Activated CD4-positive, alpha-beta memory T cell treated with anti-CD3 and anti-CD28 coated beads for 36 hours (primary cell): ENCODE measurements around the gene CLDN22. TPM values are rescaled to one million over a fixed set of nuclear protein-coding genes. Genes with fewer than 3 reads are reported as not detected.

Source experiments
- CTCF ChIA-PET: fragments of 350-600 bp; sonication (Branson Sonifier 250); formaldehyde crosslinking; loops from one replicate; lab custom pipeline; 2021; ENCODE audit warnings: antibody characterized with exemption, inconsistent platforms; lab: Charles Lee
- POLR2A ChIA-PET: fragments of 350-600 bp; sonication (Branson Sonifier 250); formaldehyde crosslinking; loops from one replicate; lab custom pipeline; 2021; ENCODE audit warnings: antibody characterized with exemption; lab: Charles Lee
- DNase-seq: peaks from one replicate; pipeline ENCODE4 v3.0.0-alpha.2; 2020
- H3K27ac Mint-ChIP-seq: one replicate; pipeline ENCODE4 v1.8.0; 2021; ENCODE audit warnings: mixed read lengths
- H3K27me3 Mint-ChIP-seq: one replicate; pipeline ENCODE4 v1.8.0; 2021; ENCODE audit warnings: mixed read lengths
- H3K36me3 Mint-ChIP-seq: one replicate; pipeline ENCODE4 v1.8.0; 2021; ENCODE audit warnings: mixed read lengths
- H3K4me1 Mint-ChIP-seq: one replicate; pipeline ENCODE4 v1.8.0; 2021; ENCODE audit warnings: low read depth, mixed read lengths
- H3K4me3 Mint-ChIP-seq: one replicate; pipeline ENCODE4 v1.8.0; 2021; ENCODE audit warnings: mild to moderate bottlenecking, mixed read lengths
- H3K9me3 Mint-ChIP-seq: one replicate; pipeline ENCODE4 v1.8.0; 2021; ENCODE audit warnings: mixed read lengths
- intact Hi-C: fragments of 100-400 bp; cut with micrococcal nuclease; formaldehyde crosslinking; loops from one replicate; pipeline ENCODE4 v1.15.1; 2023
- total RNA-seq, 2 experiments: library from RNA; stranded (reverse); gene quantifications; one replicate each; pipeline ENCODE4 v1.2.3, GENCODE V29; 2021

CLDN22 gene
- total RNA-seq, 2 experiments from 2014 or later, result not detected

- no peak overlapping the region for H3K4me3 Mint-ChIP-seq
- H3K27ac Mint-ChIP-seq, result no peak overlapping the region
- ChIA-PET POLR2A (no interaction called here), CTCF (interaction anchor here (0.6 kb wide), 1 partner anchor 748 kb away, joined by 3 read pairs; no protein-coding TSS in a partner anchor)
- no peaks in the 10 kb centered on the region for H3K4me1 Mint-ChIP-seq
- H3K27me3 Mint-ChIP-seq, result no peaks in the 10 kb centered on the region
- no peaks in the 10 kb centered on the region for H3K9me3 Mint-ChIP-seq
- intact Hi-C loops, result no loop called here
- no peak for DNase-seq
- H3K36me3 Mint-ChIP-seq, result peaks cover 4% of the 10 kb centered on the region
Measured at GRCh38 chr4:183286590-183287308, 33.3 kb downstream of the CLDN22 start.

- ChIA-PET CTCF (no interaction called here), POLR2A (no interaction called here)
- H3K4me3 Mint-ChIP-seq, result no peak overlapping the region
- no peak overlapping the region for H3K27ac Mint-ChIP-seq
- H3K27me3 Mint-ChIP-seq, result no peaks in the 10 kb centered on the region
- peaks cover 4% of the 10 kb centered on the region for H3K36me3 Mint-ChIP-seq
- intact Hi-C loops, result no loop called here
- DNase-seq, result no peak
- no peaks in the 10 kb centered on the region for H3K9me3 Mint-ChIP-seq
- H3K4me1 Mint-ChIP-seq, result no peaks in the 10 kb centered on the region
Measured at GRCh38 chr4:183285886-183286285, 34.2 kb downstream of the CLDN22 start.

- intact Hi-C loops, result no loop called here
- H3K36me3 Mint-ChIP-seq, result peaks cover 4% of the 10 kb centered on the region
- no peak overlapping the region for H3K4me3 Mint-ChIP-seq
- H3K27ac Mint-ChIP-seq, result no peak overlapping the region
- H3K4me1 Mint-ChIP-seq, result no peaks in the 10 kb centered on the region
- H3K27me3 Mint-ChIP-seq, result no peaks in the 10 kb centered on the region
- ChIA-PET CTCF (no interaction called here), POLR2A (no interaction called here)
- no peak for DNase-seq
- H3K9me3 Mint-ChIP-seq, result no peaks in the 10 kb centered on the region
Measured at GRCh38 chr4:183284965-183285364, 35.1 kb downstream of the CLDN22 start.

DNA sequence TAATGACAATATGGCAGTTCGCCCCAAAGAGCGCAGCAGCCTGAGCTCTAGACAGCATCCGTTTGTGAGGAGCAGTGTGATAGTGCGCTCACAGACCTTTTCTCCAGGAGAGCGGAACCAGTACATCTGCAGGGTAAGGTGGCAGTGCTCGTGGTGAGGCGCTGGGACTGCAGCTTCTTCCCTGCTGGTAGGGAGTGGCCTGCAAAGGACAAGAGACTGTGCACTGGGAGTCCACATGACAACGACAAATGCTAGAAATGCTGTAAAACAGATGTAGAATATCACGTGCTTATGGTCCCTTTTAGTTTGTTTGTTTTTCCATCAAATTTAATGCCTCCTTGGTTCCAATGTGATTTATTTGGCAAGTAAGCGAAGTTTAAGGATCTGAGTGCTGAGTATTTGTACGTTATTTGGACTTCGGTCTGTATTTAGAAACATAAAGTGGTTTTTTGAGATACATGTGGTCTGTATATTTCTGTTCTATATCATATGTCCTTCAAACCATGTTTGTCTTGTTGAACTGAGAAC is 35.8 kb downstream of the CLDN22 start:
- Mint-ChIP-seq H3K36me3 (peaks cover 4% of the 10 kb centered on the region), H3K4me1 (no peaks in the 10 kb centered on the region), H3K27ac (no peak overlapping the region), H3K9me3 (no peaks in the 10 kb centered on the region), H3K27me3 (no peaks in the 10 kb centered on the region), H3K4me3 (no peak overlapping the region)
- intact Hi-C loops, result no loop called here
- POLR2A ChIA-PET, result no interaction called here
- DNase-seq, result no peak
- CTCF ChIA-PET, result no interaction called here

DNA sequence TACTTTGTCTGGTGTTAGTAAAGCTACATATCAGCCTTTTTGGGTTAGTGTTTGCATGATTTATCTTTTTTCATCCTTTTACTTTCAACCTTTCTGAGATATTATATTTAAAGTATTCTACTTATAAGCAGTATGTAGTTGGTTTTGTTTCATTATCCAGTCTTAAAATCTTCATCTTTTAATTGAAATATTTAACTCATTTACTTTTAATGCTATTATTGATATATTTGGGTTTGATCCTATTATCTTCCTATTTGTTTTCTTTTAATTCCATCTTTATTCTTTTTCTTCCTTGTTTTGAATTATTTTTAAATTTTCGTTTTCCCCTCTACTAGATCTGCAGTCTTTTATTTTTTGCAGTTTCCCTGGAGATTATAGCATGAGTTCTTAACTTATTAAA is 44.0 kb downstream of the CLDN22 start:
- Mint-ChIP-seq H3K36me3 (peaks cover 20% of the 10 kb centered on the region), H3K4me1 (no peaks in the 10 kb centered on the region), H3K27me3 (no peaks in the 10 kb centered on the region), H3K27ac (no peak overlapping the region), H3K9me3 (peaks cover 24% of the 10 kb centered on the region), H3K4me3 (no peak overlapping the region)
- CTCF ChIA-PET, result no interaction called here
- intact Hi-C loops, result no loop called here
- POLR2A ChIA-PET, result no interaction called here
- DNase-seq, result no peak

DNA sequence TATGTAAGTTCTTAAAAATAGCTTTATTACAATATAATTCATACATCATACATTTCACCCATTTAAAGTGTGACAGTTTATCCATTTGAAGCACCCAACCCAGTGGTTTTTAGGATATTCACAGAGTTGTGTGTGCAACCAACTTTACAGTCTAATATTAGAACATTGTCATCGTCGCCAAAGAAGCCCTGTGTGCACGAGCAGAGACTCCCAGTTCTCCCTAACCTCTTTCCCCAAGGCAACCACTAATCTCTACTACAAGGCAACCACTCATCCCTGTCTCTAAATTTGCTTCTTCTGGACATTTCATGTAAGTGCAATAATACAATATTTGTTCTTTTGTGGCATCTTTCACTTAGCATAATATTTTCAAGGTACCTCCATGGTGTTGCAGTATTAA is 47.7 kb downstream of the CLDN22 start:
- no peaks in the 10 kb centered on the region for H3K4me1 Mint-ChIP-seq
- no peak for DNase-seq
- intact Hi-C loops, result no loop called here
- no peak overlapping the region for H3K27ac Mint-ChIP-seq
- H3K9me3 Mint-ChIP-seq, result peaks cover 24% of the 10 kb centered on the region
- POLR2A ChIA-PET, result no interaction called here
- H3K27me3 Mint-ChIP-seq, result no peaks in the 10 kb centered on the region
- H3K4me3 Mint-ChIP-seq, result no peak overlapping the region
- peaks cover 20% of the 10 kb centered on the region for H3K36me3 Mint-ChIP-seq
- CTCF ChIA-PET, result interaction anchor here (2.9 kb wide), 1 partner anchor 10 kb away, joined by 15 read pairs; no protein-coding TSS in a partner anchor

- intact Hi-C loops, result no loop called here
- H3K27ac Mint-ChIP-seq, result no peak overlapping the region
Measured at GRCh38 chr4:183268556-183268955, 51.5 kb downstream of the CLDN22 start.

More at GRCh38 chr4:183268556-183268955, 51.5 kb downstream of the CLDN22 start:
- Mint-ChIP-seq H3K4me3 (no peak overlapping the region), H3K4me1 (no peaks in the 10 kb centered on the region), H3K27me3 (peaks cover 2% of the 10 kb centered on the region), H3K9me3 (no peaks in the 10 kb centered on the region), H3K36me3 (peaks cover 1% of the 10 kb centered on the region)
- DNase-seq, result no peak
- POLR2A ChIA-PET, result no interaction called here
- CTCF ChIA-PET, result interaction anchor here (1.6 kb wide), 1 partner anchor 13 kb away, joined by 4 read pairs; no protein-coding TSS in a partner anchor

Other genes starting within 250 kb of the CLDN22 start
- gene WWC2, start 221.0 kb downstream of the CLDN22 start, total RNA-seq, result 1 to 10 TPM; 3.6 to 5.4 TPM
- gene CLDN24, start 2.1 kb upstream of the CLDN22 start, total RNA-seq, result not detected
- gene CDKN2AIP, start 124.4 kb upstream of the CLDN22 start, total RNA-seq, result 10 to 100 TPM; 23.0 to 23.7 TPM
- gene ING2, start 184.8 kb upstream of the CLDN22 start, total RNA-seq, result 10 to 100 TPM; 11.9 to 15.3 TPM